ENCODE results near the gene PTPN3. TPM values are rescaled to one million over a fixed set of nuclear protein-coding genes. Genes with fewer than 3 reads are reported as not detected.

PTPN3 gene
- total and polyA plus RNA-seq, 2 experiments from 2014 or later: 1.4 to 2.6 TPM

DNA sequence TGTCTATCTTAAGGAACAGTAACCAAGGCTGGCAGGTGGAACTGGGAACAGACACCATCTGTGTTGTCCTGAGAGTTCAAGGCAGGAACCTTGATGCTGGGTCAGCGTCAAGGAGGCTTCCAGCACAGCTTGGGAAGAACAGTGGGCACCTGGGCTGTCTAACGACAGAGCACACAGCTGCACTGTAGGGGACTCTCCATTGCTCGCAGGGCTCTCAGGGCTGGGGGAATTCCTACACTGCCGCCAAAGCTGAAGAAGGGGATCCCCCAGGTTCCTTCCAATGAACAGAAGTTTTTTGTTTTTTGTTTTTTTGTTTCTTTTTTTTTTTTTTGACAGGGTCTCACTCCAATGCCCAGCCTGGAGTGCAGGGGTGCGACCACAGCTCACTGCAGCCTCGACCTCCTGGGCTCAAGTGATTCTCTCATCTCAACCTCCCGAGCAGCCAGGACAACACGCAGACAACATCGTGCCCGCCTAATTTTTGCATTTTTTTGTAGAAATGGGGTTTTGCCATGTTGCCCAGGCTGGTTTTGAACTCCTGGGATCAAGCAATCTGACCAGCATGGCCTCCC is 81.9 kb downstream of the PTPN3 start (continued):
- TF ChIP-seq, protein P1, sequence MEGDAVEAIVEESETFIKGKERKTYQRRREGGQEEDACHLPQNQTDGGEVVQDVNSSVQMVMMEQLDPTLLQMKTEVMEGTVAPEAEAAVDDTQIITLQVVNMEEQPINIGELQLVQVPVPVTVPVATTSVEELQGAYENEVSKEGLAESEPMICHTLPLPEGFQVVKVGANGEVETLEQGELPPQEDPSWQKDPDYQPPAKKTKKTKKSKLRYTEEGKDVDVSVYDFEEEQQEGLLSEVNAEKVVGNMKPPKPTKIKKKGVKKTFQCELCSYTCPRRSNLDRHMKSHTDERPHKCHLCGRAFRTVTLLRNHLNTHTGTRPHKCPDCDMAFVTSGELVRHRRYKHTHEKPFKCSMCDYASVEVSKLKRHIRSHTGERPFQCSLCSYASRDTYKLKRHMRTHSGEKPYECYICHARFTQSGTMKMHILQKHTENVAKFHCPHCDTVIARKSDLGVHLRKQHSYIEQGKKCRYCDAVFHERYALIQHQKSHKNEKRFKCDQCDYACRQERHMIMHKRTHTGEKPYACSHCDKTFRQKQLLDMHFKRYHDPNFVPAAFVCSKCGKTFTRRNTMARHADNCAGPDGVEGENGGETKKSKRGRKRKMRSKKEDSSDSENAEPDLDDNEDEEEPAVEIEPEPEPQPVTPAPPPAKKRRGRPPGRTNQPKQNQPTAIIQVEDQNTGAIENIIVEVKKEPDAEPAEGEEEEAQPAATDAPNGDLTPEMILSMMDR (conservative IDR thresholded peaks at IDR 0.05; ENCODE audit: low read depth in 2 of 2): no peak
- TF ChIP-seq JUNB (IDR thresholded peaks at IDR 0.05; ENCODE audit: unreplicated experiment): no peak
- TF ChIP-seq NANOG (IDR thresholded peaks at IDR 0.05; ENCODE audit: borderline replicate concordance): no peak
- TF ChIP-seq, protein P2, sequence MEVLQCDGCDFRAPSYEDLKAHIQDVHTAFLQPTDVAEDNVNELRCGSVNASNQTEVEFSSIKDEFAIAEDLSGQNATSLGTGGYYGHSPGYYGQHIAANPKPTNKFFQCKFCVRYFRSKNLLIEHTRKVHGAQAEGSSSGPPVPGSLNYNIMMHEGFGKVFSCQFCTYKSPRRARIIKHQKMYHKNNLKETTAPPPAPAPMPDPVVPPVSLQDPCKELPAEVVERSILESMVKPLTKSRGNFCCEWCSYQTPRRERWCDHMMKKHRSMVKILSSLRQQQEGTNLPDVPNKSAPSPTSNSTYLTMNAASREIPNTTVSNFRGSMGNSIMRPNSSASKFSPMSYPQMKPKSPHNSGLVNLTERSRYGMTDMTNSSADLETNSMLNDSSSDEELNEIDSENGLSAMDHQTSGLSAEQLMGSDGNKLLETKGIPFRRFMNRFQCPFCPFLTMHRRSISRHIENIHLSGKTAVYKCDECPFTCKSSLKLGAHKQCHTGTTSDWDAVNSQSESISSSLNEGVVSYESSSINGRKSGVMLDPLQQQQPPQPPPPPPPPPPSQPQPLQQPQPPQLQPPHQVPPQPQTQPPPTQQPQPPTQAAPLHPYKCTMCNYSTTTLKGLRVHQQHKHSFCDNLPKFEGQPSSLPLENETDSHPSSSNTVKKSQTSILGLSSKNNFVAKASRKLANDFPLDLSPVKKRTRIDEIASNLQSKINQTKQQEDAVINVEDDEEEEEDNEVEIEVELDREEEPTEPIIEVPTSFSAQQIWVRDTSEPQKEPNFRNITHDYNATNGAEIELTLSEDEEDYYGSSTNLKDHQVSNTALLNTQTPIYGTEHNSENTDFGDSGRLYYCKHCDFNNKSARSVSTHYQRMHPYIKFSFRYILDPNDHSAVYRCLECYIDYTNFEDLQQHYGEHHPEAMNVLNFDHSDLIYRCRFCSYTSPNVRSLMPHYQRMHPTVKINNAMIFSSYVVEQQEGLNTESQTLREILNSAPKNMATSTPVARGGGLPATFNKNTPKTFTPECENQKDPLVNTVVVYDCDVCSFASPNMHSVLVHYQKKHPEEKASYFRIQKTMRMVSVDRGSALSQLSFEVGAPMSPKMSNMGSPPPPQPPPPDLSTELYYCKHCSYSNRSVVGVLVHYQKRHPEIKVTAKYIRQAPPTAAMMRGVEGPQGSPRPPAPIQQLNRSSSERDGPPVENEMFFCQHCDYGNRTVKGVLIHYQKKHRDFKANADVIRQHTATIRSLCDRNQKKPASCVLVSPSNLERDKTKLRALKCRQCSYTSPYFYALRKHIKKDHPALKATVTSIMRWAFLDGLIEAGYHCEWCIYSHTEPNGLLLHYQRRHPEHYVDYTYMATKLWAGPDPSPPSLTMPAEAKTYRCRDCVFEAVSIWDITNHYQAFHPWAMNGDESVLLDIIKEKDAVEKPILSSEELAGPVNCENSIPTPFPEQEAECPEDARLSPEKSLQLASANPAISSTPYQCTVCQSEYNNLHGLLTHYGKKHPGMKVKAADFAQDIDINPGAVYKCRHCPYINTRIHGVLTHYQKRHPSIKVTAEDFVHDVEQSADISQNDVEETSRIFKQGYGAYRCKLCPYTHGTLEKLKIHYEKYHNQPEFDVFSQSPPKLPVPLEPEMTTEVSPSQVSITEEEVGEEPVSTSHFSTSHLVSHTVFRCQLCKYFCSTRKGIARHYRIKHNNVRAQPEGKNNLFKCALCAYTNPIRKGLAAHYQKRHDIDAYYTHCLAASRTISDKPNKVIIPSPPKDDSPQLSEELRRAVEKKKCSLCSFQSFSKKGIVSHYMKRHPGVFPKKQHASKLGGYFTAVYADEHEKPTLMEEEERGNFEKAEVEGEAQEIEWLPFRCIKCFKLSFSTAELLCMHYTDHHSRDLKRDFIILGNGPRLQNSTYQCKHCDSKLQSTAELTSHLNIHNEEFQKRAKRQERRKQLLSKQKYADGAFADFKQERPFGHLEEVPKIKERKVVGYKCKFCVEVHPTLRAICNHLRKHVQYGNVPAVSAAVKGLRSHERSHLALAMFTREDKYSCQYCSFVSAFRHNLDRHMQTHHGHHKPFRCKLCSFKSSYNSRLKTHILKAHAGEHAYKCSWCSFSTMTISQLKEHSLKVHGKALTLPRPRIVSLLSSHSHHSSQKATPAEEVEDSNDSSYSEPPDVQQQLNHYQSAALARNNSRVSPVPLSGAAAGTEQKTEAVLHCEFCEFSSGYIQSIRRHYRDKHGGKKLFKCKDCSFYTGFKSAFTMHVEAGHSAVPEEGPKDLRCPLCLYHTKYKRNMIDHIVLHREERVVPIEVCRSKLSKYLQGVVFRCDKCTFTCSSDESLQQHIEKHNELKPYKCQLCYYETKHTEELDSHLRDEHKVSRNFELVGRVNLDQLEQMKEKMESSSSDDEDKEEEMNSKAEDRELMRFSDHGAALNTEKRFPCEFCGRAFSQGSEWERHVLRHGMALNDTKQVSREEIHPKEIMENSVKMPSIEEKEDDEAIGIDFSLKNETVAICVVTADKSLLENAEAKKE (CRISPR knock-in tag; IDR thresholded peaks at IDR 0.05): no peak
- no peak for TF ChIP-seq ZNF331 (CRISPR knock-in tag; IDR thresholded peaks at IDR 0.05; ENCODE audit: low read depth)
- no peak for TF ChIP-seq POLR2AphosphoS5 (IDR thresholded peaks at IDR 0.05; ENCODE audit: low read depth)

DNA sequence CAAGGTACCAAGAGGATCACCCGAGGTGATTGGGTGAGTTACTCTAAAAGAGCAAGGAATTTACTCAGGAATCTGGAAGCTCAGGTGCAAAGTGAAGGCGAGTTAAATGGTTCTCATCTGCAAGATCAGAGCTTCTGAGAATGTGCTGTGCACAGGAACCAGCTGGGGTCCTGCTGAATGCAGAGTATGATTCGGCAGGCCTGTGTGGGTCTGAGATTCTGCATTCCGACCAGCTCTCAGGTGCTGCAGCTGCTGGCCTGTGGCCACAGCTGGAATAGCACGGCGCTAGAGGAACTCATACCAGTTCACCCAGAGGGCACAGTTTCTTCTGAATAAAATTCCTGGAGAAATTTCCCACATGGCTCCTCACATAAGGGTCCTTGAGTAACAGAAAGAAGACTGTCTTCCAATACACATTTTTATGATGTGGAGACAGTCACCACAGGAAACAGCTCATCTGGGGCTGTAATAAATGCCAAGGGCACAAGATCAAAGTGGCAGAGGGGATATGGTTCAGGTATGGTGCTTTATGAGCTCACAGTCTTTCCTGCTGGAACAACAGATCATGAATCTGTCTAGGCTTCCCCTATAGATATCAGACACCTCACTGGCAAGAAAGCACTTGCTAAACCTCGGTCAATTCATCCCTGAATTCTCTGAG is 83.9 kb downstream of the PTPN3 start:
- Mint-ChIP-seq H3K4me1 (peaks cover 49% of the 10 kb centered on the region), H3K4me3 (no peak overlapping the region), H3K9me3 (no peaks in the 10 kb centered on the region), H3K27me3 (ENCODE audit: insufficient read depth, low read depth, poor library complexity) (peaks cover 8% of the 10 kb centered on the region), H3K36me3 (ENCODE audit: low read depth) (no peaks in the 10 kb centered on the region), H3K27ac (no peak overlapping the region)
- peak; percentile 66 for DNase-seq (ENCODE audit: low spot score)
- Histone ChIP-seq H3F3A (replicated peaks; ENCODE audit: low read depth) (no peaks in the 10 kb centered on the region), H3K9me2 (ENCODE audit: insufficient read depth) (no peaks in the 10 kb centered on the region), H3K4me3 (no peak overlapping the region), H3K27me3 (ENCODE audit: insufficient read depth) (no peaks in the 10 kb centered on the region), H4K20me1 (replicated peaks; ENCODE audit: insufficient read depth) (no peaks in the 10 kb centered on the region), H3K4me1 (ENCODE audit: insufficient read depth) (peaks cover 26% of the 10 kb centered on the region), H3K79me2 (replicated peaks; ENCODE audit: insufficient read depth) (no peaks in the 10 kb centered on the region), H3K4me2 (no peak overlapping the region), H3K27ac (ENCODE audit: low read depth) (peak overlapping the region; percentile 52; the same call in 1 of the 2 replicates), H3K36me3 (ENCODE audit: insufficient read depth) (no peaks in the 10 kb centered on the region), H2AFZ (no peak overlapping the region)
- no peak for TF ChIP-seq EZH2phosphoT487 (IDR thresholded peaks at IDR 0.05; ENCODE audit: unreplicated experiment)
- TF ChIP-seq, protein P1 (conservative IDR thresholded peaks at IDR 0.05; ENCODE audit: low read depth in 2 of 2): peak in 1 of 2 experiments; percentile 10; a peak in 1 of 4 replicates
- TF ChIP-seq STAT1 (IDR thresholded peaks at IDR 0.05; ENCODE audit: unreplicated experiment): no peak
- ATAC-seq: peak; percentile 51
